HG03175 (cell line): Measurements from ENCODE around the gene PPP1R12A.

ENCODE experiments used
- ATAC-seq: cut with Tn5 transposase; IDR thresholded peaks from one replicate; pipeline ENCODE4 v1.9.1; 2021; ENCODE audit warnings: mild to moderate bottlenecking, moderate library complexity; ENCODE audit not compliant: unreplicated experiment

The PPP1R12A gene

DNA sequence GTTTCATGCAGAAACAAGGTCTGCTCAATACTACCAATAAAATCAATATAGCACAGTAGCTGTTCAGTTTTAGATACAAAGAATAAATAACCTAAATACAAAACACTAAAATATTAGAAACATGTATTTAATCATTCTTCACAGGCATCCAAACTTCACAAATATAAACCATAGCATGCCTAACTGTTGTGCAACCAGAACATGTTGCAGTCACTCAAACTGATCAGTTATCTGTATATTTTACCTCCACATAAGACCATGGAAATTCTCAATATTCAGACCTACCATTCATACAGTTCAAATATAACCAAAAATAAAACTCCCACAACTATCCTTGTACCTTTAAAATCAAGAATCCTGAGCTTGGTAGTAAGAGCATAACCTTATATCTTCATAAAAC, 161.0 kb downstream of the PPP1R12A start:
- ATAC-seq: no peak

DNA sequence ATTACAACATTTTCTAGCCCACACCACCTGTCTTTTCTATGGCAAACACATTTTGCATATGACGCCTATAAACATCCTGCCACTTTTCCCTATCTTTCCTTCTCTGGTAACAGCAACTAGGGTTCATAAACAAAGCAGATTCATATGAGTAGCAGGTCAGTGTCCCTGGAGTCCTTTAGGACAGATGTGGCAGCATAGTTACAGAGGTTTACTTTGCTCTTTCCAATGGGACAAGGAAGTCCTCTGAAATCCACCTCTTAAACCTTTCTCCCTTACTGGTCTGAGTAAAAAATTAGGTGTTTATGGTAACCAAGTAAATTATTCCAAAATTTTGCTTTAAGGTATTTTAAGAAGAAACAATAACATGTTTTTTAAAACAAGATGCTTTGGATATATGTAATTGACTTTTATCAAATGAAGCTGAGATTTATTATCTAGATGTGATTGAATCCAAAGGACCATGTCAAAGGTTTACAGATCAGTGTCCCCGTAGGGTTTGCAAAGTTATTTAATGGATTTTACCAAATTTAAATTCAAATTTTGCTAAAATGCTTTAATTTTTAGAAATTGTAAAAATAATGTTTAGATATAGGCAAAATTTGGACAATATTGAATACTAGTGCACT, 164.9 kb downstream of the PPP1R12A start:
- ATAC-seq: no peak

DNA sequence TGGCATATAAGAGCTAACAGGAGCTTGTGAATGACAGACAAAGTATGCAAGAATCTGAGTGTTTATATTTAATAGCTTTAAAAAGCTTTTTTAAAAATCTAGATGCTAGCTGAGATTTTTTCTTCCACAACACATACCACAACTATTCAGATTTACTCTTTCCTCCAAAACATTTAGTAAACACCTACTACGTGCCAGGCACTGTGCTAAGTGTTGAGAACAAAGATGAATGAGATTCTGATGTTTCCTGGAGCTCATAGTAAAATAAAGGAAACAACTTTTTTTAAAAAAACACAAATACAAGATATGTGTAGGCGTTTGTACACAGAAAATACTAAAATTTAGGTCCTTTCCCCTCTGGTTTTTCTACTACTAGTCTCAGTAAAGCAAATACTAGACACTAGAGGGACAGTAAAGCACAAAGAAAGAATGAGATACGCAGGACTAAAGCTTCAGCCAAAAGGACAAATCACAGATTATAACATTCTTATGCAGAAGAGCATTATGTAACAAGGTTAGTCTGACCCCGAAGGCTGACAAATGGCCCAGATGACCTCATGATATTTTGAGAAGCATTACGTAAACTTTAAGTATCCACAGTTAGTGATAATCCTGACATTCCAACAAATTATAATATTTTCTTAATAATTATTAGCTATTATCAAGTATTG, 165.6 kb downstream of the PPP1R12A start:
- no peak for ATAC-seq

DNA sequence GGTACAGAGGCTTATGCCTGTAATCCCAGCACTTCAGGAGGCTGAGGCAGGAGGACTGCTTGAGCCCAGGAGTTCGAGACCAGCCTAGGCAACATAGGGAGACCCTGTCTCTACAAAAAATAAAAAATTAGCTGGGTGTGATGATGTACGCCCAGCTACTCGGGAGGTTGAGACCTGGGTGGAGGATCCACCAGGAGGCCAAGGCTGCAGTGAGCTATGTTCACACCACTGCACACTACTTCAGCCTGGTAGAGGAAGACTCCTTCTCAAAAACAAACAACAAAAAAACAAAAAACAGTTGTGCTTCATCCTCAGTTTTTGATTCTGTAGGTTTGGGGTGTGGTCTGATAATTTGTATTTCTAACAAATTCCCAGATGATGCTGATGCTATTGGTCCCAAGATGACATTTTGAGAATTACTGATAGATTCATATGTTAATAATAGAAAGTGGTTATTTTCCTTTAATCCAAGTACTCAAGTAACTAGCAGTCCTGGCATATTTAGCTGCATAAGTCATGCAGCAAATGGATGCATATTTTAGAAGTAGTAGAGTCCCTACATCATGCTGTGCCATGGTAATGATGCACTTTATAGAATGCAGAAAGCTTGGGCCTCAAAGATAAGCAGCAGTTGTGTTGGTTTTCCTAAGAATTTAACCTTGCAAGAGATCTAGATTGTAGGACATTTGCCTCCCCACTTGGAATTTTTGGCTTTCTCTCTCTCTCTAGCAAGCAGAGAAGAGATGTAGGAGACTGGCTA, 168.0 kb downstream of the PPP1R12A start:
- no peak for ATAC-seq

DNA sequence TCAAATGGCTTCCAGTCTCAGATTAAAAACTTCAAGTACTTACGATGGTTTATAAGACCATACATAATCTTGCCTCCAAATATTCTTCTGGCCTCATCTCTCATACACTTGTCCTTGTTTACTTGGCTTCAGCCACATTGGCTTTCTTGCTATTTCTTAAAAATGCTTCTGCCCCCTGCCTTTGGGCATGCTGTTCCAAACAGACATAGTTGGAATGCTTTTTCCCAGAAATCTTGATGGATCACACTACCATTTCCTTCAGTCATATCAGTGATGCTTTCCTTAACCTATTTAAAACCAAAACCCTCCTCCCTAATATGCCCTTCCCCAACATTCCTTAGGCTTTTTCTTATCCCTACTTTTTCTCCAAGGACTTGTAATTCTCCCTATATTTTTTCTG, 169.7 kb downstream of the PPP1R12A start:
- no peak for ATAC-seq

GRCh38 chr12:79764641-79765040, 170.3 kb downstream of the PPP1R12A start:
- ATAC-seq: no peak

GRCh38 chr12:79763766-79764452, 171.0 kb downstream of the PPP1R12A start:
- ATAC-seq: no peak

- ATAC-seq: no peak
These were observed 173.6 kb downstream of the PPP1R12A start for GRCh38 chr12:79761341-79761740.

DNA sequence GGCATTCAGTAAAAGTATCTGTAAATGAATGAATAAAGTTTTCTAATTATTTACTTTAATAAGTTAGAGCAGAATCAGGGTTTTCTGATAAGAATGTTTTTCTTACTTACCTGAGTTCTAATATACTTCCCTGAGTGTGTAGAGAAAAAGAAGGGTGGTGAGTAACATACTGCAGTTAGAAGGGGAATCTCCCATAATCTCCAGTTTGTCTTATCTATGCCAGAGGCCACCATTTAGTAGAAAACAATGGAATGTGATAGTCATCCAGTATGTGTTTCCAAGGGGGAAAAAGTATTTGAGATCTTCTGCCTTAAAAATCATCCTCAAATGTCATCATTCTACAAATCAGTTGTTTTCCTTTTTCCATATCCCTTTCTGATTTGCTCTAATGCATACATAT, 187.6 kb downstream of the PPP1R12A start:
- ATAC-seq: no peak

DNA sequence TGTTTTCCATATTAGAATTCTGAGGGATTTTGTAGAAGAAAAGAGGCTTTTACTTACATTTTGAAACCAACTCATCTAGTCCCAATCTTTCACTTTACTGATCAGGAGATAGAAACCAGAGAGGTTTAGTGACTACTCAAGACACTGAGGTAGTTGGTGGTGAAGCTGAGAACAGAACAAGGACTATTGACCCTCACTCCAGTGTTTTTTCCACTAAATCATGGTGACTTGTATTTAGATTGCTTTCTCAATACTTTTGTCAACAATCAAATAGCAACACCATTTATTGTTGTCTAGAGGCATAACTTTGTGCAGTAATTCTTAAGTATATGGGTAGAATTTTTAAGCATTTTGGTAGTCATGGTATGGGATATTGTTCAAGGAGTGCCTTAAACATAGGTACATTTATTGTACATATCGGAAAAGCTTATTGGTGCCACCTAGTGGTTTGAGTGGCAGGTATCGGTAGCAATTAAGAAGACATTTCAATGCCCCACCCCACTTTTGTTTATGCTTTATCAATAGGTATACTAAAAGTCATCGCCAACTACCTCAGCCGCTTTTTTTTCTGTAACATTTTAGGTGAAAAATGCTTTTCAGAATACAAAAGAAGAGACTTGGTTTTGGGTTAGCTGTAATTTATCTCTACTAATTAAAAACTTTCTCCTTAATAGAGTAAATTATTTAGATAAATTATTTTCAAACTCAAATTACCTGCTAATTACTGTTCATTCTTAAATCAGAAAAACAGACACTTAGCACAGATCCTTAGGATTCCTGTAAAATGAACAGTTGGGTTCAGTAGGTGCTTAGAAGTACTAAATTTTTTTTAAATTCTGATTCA, 196.8 kb downstream of the PPP1R12A start:
- ATAC-seq: peak; percentile 85

- no peak for ATAC-seq
These were observed 202.3 kb downstream of the PPP1R12A start for GRCh38 chr12:79732638-79733037.

DNA sequence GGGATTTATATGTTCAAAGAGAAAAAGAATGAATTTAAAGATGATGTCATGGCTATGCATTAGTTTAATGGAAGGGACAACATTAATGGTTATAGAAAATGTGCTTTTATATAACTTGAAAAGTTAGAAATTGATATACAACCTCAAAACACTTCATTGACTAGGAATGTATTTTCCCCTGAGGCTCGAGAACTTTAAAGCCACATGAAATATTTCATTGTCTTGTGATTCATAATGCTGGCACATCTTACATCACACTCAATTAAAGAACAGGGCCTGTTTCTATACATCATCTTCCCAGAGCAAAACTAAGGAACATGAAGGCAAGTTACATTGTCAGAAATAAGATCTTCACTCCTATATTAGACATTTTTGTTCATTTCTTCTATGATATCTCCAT, 208.9 kb downstream of the PPP1R12A start:
- ATAC-seq: no peak
